Epithelial cell of proximal tubule (primary cell): ENCODE results near the gene RUFY1. TPM values are rescaled to one million over a fixed set of nuclear protein-coding genes. Genes with fewer than 3 reads are reported as not detected.
"Not testable (repeated sequence)": the region's sequence is repeated elsewhere in the genome, so short reads cannot be mapped to it uniquely, and the experiment has no call there.

Source experiments
- DNase-seq: peaks from one replicate; pipeline ENCODE4 v3.0.0-alpha.2; 2011; ENCODE audit warnings: low read depth
- H3K4me3 ChIP-seq: 2 replicates; pipeline ENCODE4 v1.5.1; 2011; ENCODE audit warnings: low read depth, mild to moderate bottlenecking, low read length
- CTCF ChIP-seq: conservative IDR thresholded peaks from 2 replicates; pipeline ENCODE4 v1.5.1; 2012; ENCODE audit warnings: low read depth, mild to moderate bottlenecking, low read length
- total RNA-seq: library from RNA; depleted of rRNA; stranded (reverse); fragments of >200 nt; gene quantifications from 2 replicates; pipeline ENCODE4 v1.2.3, GENCODE V29; 2015

Gene RUFY1
- total RNA-seq, 1 donor from 2014 or later: 25.1 TPM

- peak overlapping the region; percentile 44 for H3K4me3 ChIP-seq
- TF ChIP-seq CTCF: peak; percentile 19
- DNase-seq: no peak
Observed at GRCh38 chr5:179530069-179530998, 20.0 kb upstream of the RUFY1 start.

GRCh38 chr5:179533024-179533423, 17.3 kb upstream of the RUFY1 start:
- no peak for DNase-seq
- no peak overlapping the region for H3K4me3 ChIP-seq
- no peak for TF ChIP-seq CTCF

DNA sequence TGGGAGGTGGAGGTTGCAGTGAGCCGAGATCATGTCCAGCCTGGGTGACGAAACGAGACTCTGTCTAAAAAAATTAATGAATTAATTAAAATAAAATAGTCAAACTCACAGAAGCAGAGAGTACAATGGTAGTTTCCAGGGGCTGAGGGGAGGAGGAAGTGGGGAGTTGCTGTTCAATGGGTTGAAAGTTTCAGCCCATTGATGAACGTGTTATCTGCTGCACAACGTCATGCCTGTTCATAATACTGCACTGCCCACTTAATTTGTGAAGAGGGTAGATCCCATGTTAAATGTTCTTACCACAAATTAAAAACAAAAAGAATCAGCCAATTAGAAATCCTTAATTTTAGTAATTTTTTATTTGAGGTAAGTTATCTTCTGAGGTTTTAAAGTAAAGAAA, 16.4 kb upstream of the RUFY1 start:
- no peak for DNase-seq
- TF ChIP-seq CTCF: no peak
- H3K4me3 ChIP-seq: no peak overlapping the region

DNA sequence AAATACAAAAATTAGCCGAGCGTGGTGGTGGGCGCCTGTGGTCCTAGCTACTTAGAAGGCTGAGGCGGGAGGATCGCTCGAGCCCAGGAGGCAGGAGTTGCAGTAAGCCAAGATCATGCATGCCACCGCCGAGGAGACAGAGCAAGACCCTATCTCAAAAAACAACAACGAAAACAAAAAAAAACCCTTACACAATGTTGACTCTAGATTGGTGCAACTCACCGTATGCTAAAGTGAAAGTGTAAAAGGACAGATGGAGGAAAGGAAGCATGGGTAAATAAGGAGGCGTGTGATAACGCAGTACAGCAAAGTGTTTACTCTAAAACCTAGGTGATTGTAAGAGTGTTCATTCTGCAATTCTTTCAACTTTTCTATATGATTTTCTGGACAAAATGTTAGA, 15.9 kb upstream of the RUFY1 start:
- H3K4me3 ChIP-seq: no peak overlapping the region
- no peak for TF ChIP-seq CTCF
- no peak for DNase-seq

- TF ChIP-seq CTCF: no peak
- no peak overlapping the region for H3K4me3 ChIP-seq
- DNase-seq: no peak
Observed at GRCh38 chr5:179536676-179537075, 13.7 kb upstream of the RUFY1 start.

DNA sequence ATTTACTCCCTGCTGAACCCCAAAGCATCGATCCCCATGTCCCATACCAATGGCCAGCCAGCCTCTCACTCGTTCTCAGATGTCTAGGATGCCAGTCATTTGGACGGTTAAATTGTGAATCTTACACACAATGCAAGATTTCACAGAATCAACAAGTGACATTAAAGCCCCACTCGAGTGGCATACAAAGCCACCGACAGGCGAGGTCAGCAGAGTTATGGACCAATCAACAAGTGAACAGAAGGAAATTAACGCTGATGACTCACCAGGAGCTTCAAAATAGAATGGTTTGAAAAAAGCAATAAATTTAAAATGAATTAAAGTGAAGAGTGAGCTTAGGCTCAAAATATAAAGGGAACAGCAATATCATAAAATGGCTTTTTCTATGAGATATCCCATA, 8.2 kb upstream of the RUFY1 start:
- TF ChIP-seq CTCF: no peak
- DNase-seq: no peak

GRCh38 chr5:179543275-179543674, 7.1 kb upstream of the RUFY1 start:
- not testable (repeated sequence) for DNase-seq, H3K4me3 ChIP-seq

More for the DNA sequence above, 8.2 kb upstream of the RUFY1 start:
- H3K4me3 ChIP-seq: no peak overlapping the region
